GM12875 (cell line): Measurements from ENCODE around the gene GABRB3.
"Not testable (repeated sequence)": the region's sequence is repeated elsewhere in the genome, so short reads cannot be mapped to it uniquely, and the experiment has no call there.

Source experiments
- H3K4me3 ChIP-seq: one replicate; pipeline ENCODE4 v1.5.1; 2011; ENCODE audit warnings: low read depth, low read length, control low read depth
- CTCF ChIP-seq: IDR thresholded peaks from 2 replicates; pipeline ENCODE4 v1.5.1; 2011; ENCODE audit warnings: low read depth, mild to moderate bottlenecking, control low read depth, inconsistent platforms, low read length, moderate library complexity, borderline replicate concordance; ENCODE audit not compliant: insufficient read depth

GABRB3 gene

GRCh38 chr15:26722621-26723160 lies 50.2 kb downstream of the GABRB3 start:
- no peak for TF ChIP-seq CTCF

GRCh38 chr15:26721232-26721967 lies 51.5 kb downstream of the GABRB3 start:
- TF ChIP-seq CTCF, result no peak
- no peak overlapping the region for H3K4me3 ChIP-seq

More at GRCh38 chr15:26722621-26723160, 50.2 kb downstream of the GABRB3 start:
- no peak overlapping the region for H3K4me3 ChIP-seq

- TF ChIP-seq CTCF, result no peak
- H3K4me3 ChIP-seq, result no peak overlapping the region
Observed at GRCh38 chr15:26720546-26720945, 52.3 kb downstream of the GABRB3 start.

- H3K4me3 ChIP-seq, result not testable (repeated sequence)
Observed at GRCh38 chr15:26719866-26720265, 53.0 kb downstream of the GABRB3 start.

- H3K4me3 ChIP-seq, result no peak overlapping the region
- no peak for TF ChIP-seq CTCF
Observed at GRCh38 chr15:26716069-26716468, 56.8 kb downstream of the GABRB3 start.

GRCh38 chr15:26713498-26713897 lies 59.4 kb downstream of the GABRB3 start:
- TF ChIP-seq CTCF, result no peak
- H3K4me3 ChIP-seq, result no peak overlapping the region

GRCh38 chr15:26712335-26712734 lies 60.5 kb downstream of the GABRB3 start:
- H3K4me3 ChIP-seq, result no peak overlapping the region
- TF ChIP-seq CTCF, result no peak

GRCh38 chr15:26711445-26711844 lies 61.4 kb downstream of the GABRB3 start:
- no peak overlapping the region for H3K4me3 ChIP-seq
- no peak for TF ChIP-seq CTCF
